GM23338 (cell line): ENCODE results near the gene HPF1. TPM values are rescaled to one million over a fixed set of nuclear protein-coding genes. Genes with fewer than 3 reads are reported as not detected.

ENCODE experiments used
- ATAC-seq: fragments of 200-7000 bp; cut with Tn5 transposase; 3 replicates; pipeline ENCODE4 v1.9.1; 2020
- DNase-seq: peaks from one replicate; pipeline ENCODE4 v3.0.0-alpha.2; 2015; ENCODE audit warnings: low spot score
- H2AFZ ChIP-seq: fragments of 200-600 bp; sonication (generic); 2 replicates; pipeline ENCODE4 v1.8.0; 2016; ENCODE audit warnings: antibody characterized with exemption, mild to moderate bottlenecking, moderate library complexity
- H3F3A ChIP-seq: fragments of 200-600 bp; sonication (generic); replicated peaks from 2 replicates; pipeline ENCODE4 v1.8.0; 2017; ENCODE audit warnings: antibody characterized with exemption, mixed run types, low read depth
- H3K27ac ChIP-seq: fragments of 200-600 bp; sonication (generic); 2 replicates; pipeline ENCODE4 v1.6.1; 2016; ENCODE audit warnings: low read depth
- H3K27me3 ChIP-seq: fragments of 200-600 bp; sonication (generic); 2 replicates; pipeline ENCODE4 v1.8.0; 2016; ENCODE audit warnings: mild to moderate bottlenecking, mixed run types, moderate library complexity; ENCODE audit not compliant: insufficient read depth
- H3K36me3 ChIP-seq: fragments of 200-600 bp; sonication (generic); 2 replicates; pipeline ENCODE4 v1.8.0; 2016; ENCODE audit warnings: mild to moderate bottlenecking; ENCODE audit not compliant: insufficient read depth
- H3K4me1 ChIP-seq: fragments of 200-600 bp; sonication (generic); 2 replicates; pipeline ENCODE4 v1.8.0; 2016; ENCODE audit warnings: mild to moderate bottlenecking, moderate library complexity; ENCODE audit not compliant: insufficient read depth
- H3K4me2 ChIP-seq: fragments of 200-600 bp; sonication (generic); 2 replicates; pipeline ENCODE4 v1.7.1; 2017; ENCODE audit warnings: mixed run types
- H3K4me3 ChIP-seq: fragments of 200-600 bp; sonication (generic); 2 replicates; pipeline ENCODE4 v1.6.1; 2016; ENCODE audit warnings: mixed run types
- H3K79me2 ChIP-seq: fragments of 200-600 bp; sonication (generic); replicated peaks from 2 replicates; pipeline ENCODE4 v1.8.0; 2017; ENCODE audit warnings: mild to moderate bottlenecking; ENCODE audit not compliant: insufficient read depth
- H3K9me2 ChIP-seq: fragments of 200-600 bp; sonication (generic); 2 replicates; pipeline ENCODE4 v1.8.0; 2017; ENCODE audit not compliant: insufficient read depth
- H4K20me1 ChIP-seq: fragments of 200-600 bp; sonication (generic); replicated peaks from 2 replicates; pipeline ENCODE4 v1.8.0; 2017; ENCODE audit warnings: mild to moderate bottlenecking; ENCODE audit not compliant: insufficient read depth
- H3K27ac Mint-ChIP-seq: 2 replicates; pipeline ENCODE4 v1.8.0; 2020; ENCODE audit warnings: inconsistent platforms, mild to moderate bottlenecking, moderate library complexity, mixed read lengths
- H3K27me3 Mint-ChIP-seq: 3 replicates; pipeline ENCODE4 v1.8.0; 2022; ENCODE audit warnings: low read depth, mild to moderate bottlenecking, moderate library complexity, mixed read lengths, inconsistent platforms; ENCODE audit not compliant: insufficient read depth, poor library complexity
- H3K36me3 Mint-ChIP-seq: 3 replicates; pipeline ENCODE4 v1.8.0; 2021; ENCODE audit warnings: low read depth, mild to moderate bottlenecking, inconsistent platforms, moderate library complexity, mixed read lengths
- H3K4me1 Mint-ChIP-seq: 3 replicates; pipeline ENCODE4 v1.8.0; 2020; ENCODE audit warnings: mild to moderate bottlenecking, inconsistent platforms, mixed read lengths
- H3K4me3 Mint-ChIP-seq: 3 replicates; pipeline ENCODE4 v1.8.0; 2021; ENCODE audit warnings: moderate library complexity, mild to moderate bottlenecking, inconsistent platforms, mixed read lengths
- H3K9me3 Mint-ChIP-seq: 3 replicates; pipeline ENCODE4 v1.8.0; 2020; ENCODE audit warnings: moderate library complexity, mild to moderate bottlenecking, inconsistent platforms, mixed read lengths
- CTCF ChIP-seq, 2 experiments: fragments of 200-600 bp in 1 of 2; sonication (generic) in 1 of 2; conservative IDR thresholded peaks; 2 replicates each; pipeline versions ENCODE4 v1.5.1 to v1.6.1; 2016 to 2017; ENCODE audit warnings: antibody characterized with exemption in 2 of 2, low read depth in 2 of 2, mild to moderate bottlenecking in 2 of 2, moderate library complexity in 1 of 2
- ETS1 ChIP-seq: IDR thresholded peaks from 2 replicates; pipeline ENCODE4 v1.6.1; 2016; ENCODE audit warnings: antibody characterized with exemption
- REST ChIP-seq: IDR thresholded peaks from one replicate; pipeline ENCODE4 v1.6.1; 2018; ENCODE audit warnings: antibody characterized with exemption; ENCODE audit not compliant: unreplicated experiment
- STAT1 ChIP-seq: IDR thresholded peaks from one replicate; pipeline ENCODE4 v1.6.1; 2016; ENCODE audit warnings: antibody characterized with exemption; ENCODE audit not compliant: unreplicated experiment
- ZNF331 ChIP-seq: fragments of 250-450 bp; sonication (Bioruptor Pico); IDR thresholded peaks from 2 replicates; pipeline ENCODE4 v1.5.0; 2020; ENCODE audit warnings: low read depth, mild to moderate bottlenecking, moderate library complexity
- polyA plus RNA-seq: library from polyadenylated mRNA; unstranded; fragments of >200 nt; fragmentation: Nextera tagmentation; extraction: Ambion mirVana; gene quantifications from 2 replicates; pipeline ENCODE4 v1.2.1, GENCODE V29; 2016
- total RNA-seq: library from RNA; depleted of rRNA; stranded (reverse); fragments of >200 nt; shearing (Covaris generic); gene quantifications from 2 replicates; pipeline ENCODE4 v1.2.3, GENCODE V29; 2014

HPF1 gene
- total and polyA plus RNA-seq, 2 experiments from 2014 or later: 57.6 to 128 TPM

GRCh38 chr4:169745291-169745690, 12.5 kb downstream of the HPF1 start:
- H3K36me3 Mint-ChIP-seq: no peaks in the 10 kb centered on the region

GRCh38 chr4:169744601-169745000, 13.1 kb downstream of the HPF1 start:
- no peaks in the 10 kb centered on the region for H3K4me1 ChIP-seq
- Mint-ChIP-seq H3K36me3 (peaks cover 3% of the 10 kb centered on the region; the same call in 2 of the 3 replicates), H3K9me3 (no peaks in the 10 kb centered on the region), H3K4me3 (no peak overlapping the region), H3K27me3 (no peaks in the 10 kb centered on the region), H3K4me1 (no peaks in the 10 kb centered on the region), H3K27ac (no peak overlapping the region)
- H2AFZ ChIP-seq: no peak overlapping the region
- no peak overlapping the region for H3K27ac ChIP-seq
- ATAC-seq: no peak
- H3K4me2 ChIP-seq: no peak overlapping the region
- no peaks in the 10 kb centered on the region for H3K27me3 ChIP-seq
- no peaks in the 10 kb centered on the region for H3K79me2 ChIP-seq
- H3K4me3 ChIP-seq: no peak overlapping the region
- DNase-seq: no peak
- H3F3A ChIP-seq: no peaks in the 10 kb centered on the region
- no peaks in the 10 kb centered on the region for H4K20me1 ChIP-seq
- no peaks in the 10 kb centered on the region for H3K36me3 ChIP-seq
- H3K9me2 ChIP-seq: no peaks in the 10 kb centered on the region
- TF ChIP-seq CTCF (conservative IDR thresholded peaks at IDR 0.05; ENCODE audit: low read depth in 2 of 2) (no peak), ETS1 (no peak), ZNF331 (CRISPR knock-in tag) (no peak), REST (no peak), STAT1 (no peak)

More at GRCh38 chr4:169745291-169745690, 12.5 kb downstream of the HPF1 start:
- TF ChIP-seq REST: no peak
- Mint-ChIP-seq H3K27me3 (no peaks in the 10 kb centered on the region), H3K4me1 (no peaks in the 10 kb centered on the region), H3K27ac (no peak overlapping the region), H3K4me3 (no peak overlapping the region), H3K9me3 (no peaks in the 10 kb centered on the region)
- no peaks in the 10 kb centered on the region for H3K4me1 ChIP-seq
- no peak overlapping the region for H3K4me2 ChIP-seq
- H2AFZ ChIP-seq: no peak overlapping the region
- H3K27ac ChIP-seq: no peak overlapping the region
- H3F3A ChIP-seq: no peaks in the 10 kb centered on the region
- DNase-seq (no peak), ATAC-seq (no peak)
- H3K4me3 ChIP-seq: no peak overlapping the region
- no peaks in the 10 kb centered on the region for H4K20me1 ChIP-seq
- no peaks in the 10 kb centered on the region for H3K27me3 ChIP-seq
- no peaks in the 10 kb centered on the region for H3K79me2 ChIP-seq
- H3K36me3 ChIP-seq: no peaks in the 10 kb centered on the region
- no peaks in the 10 kb centered on the region for H3K9me2 ChIP-seq
